Glutamatergic neuron (in vitro differentiated cells): ENCODE measurements around the gene DNAH14. TPM values are rescaled to one million over a fixed set of nuclear protein-coding genes. Genes with fewer than 3 reads are reported as not detected.

Experiments used
- DNase-seq: peaks from one replicate; pipeline ENCODE4 v3.0.0; 2022
- H3K27ac Mint-ChIP-seq: one replicate; pipeline ENCODE4 v1.8.0; 2020; ENCODE audit warnings: mild to moderate bottlenecking, mixed read lengths, inconsistent platforms; ENCODE audit not compliant: unreplicated experiment
- H3K27me3 Mint-ChIP-seq: one replicate; pipeline ENCODE4 v1.8.0; 2020; ENCODE audit warnings: mild to moderate bottlenecking, moderate library complexity, mixed read lengths, inconsistent platforms; ENCODE audit not compliant: unreplicated experiment
- H3K36me3 Mint-ChIP-seq: one replicate; pipeline ENCODE4 v1.8.0; 2020; ENCODE audit warnings: mild to moderate bottlenecking, mixed read lengths, inconsistent platforms; ENCODE audit not compliant: unreplicated experiment
- H3K4me1 Mint-ChIP-seq: one replicate; pipeline ENCODE4 v1.8.0; 2020; ENCODE audit warnings: mild to moderate bottlenecking, low read depth, mixed read lengths, inconsistent platforms; ENCODE audit not compliant: unreplicated experiment
- H3K4me3 Mint-ChIP-seq: one replicate; pipeline ENCODE4 v1.8.0; 2020; ENCODE audit warnings: mild to moderate bottlenecking, mixed read lengths, inconsistent platforms; ENCODE audit not compliant: unreplicated experiment
- H3K9me3 Mint-ChIP-seq: one replicate; pipeline ENCODE4 v1.8.0; 2020; ENCODE audit warnings: mild to moderate bottlenecking, moderate library complexity, mixed read lengths, inconsistent platforms; ENCODE audit not compliant: unreplicated experiment
- CTCF ChIP-seq: fragments of 200-600 bp; sonication (generic); IDR thresholded peaks from one replicate; pipeline ENCODE4 v1.5.0; 2021; ENCODE audit not compliant: partially characterized antibody, unreplicated experiment
- total RNA-seq: library from RNA; stranded (reverse); fragmentation: NEBNext Ultra II Directional; extraction: Animal tissue kit (Norgen Biotek cat#: 25700); gene quantifications from one replicate; pipeline ENCODE4 v1.2.1, GENCODE V29; 2021; ENCODE audit not compliant: unreplicated experiment

DNAH14 gene
- total RNA-seq, 1 donor from 2014 or later: 36.6 TPM

- no peak for TF ChIP-seq CTCF
- Mint-ChIP-seq H3K9me3 (no peaks in the 10 kb centered on the region), H3K4me1 (no peaks in the 10 kb centered on the region), H3K36me3 (peaks cover 23% of the 10 kb centered on the region), H3K27ac (no peak overlapping the region), H3K27me3 (no peaks in the 10 kb centered on the region), H3K4me3 (no peak overlapping the region)
- DNase-seq: no peak
Measured at GRCh38 chr1:225063722-225064121, 134.2 kb downstream of the DNAH14 start.

GRCh38 chr1:225070972-225071371, 141.5 kb downstream of the DNAH14 start:
- H3K27ac Mint-ChIP-seq: no peak overlapping the region
- no peaks in the 10 kb centered on the region for H3K4me1 Mint-ChIP-seq
- no peak for DNase-seq
- no peak for TF ChIP-seq CTCF
- no peak overlapping the region for H3K4me3 Mint-ChIP-seq
- H3K36me3 Mint-ChIP-seq: peaks cover 29% of the 10 kb centered on the region
- H3K9me3 Mint-ChIP-seq: peaks cover 5% of the 10 kb centered on the region
- peaks cover 5% of the 10 kb centered on the region for H3K27me3 Mint-ChIP-seq

GRCh38 chr1:225097175-225097574, 167.7 kb downstream of the DNAH14 start:
- Mint-ChIP-seq H3K27me3 (no peaks in the 10 kb centered on the region), H3K27ac (no peak overlapping the region), H3K4me3 (no peak overlapping the region), H3K36me3 (peaks cover 5% of the 10 kb centered on the region), H3K9me3 (no peaks in the 10 kb centered on the region), H3K4me1 (no peaks in the 10 kb centered on the region)
- TF ChIP-seq CTCF: no peak
- no peak for DNase-seq

- H3K36me3 Mint-ChIP-seq: peaks cover 13% of the 10 kb centered on the region
- no peak overlapping the region for H3K4me3 Mint-ChIP-seq
- H3K27ac Mint-ChIP-seq: no peak overlapping the region
- no peaks in the 10 kb centered on the region for H3K4me1 Mint-ChIP-seq
- peaks cover 3% of the 10 kb centered on the region for H3K9me3 Mint-ChIP-seq
- peaks cover 3% of the 10 kb centered on the region for H3K27me3 Mint-ChIP-seq
- no peak for DNase-seq
- TF ChIP-seq CTCF: no peak
Measured at GRCh38 chr1:225111000-225111399, 181.5 kb downstream of the DNAH14 start.

GRCh38 chr1:225113265-225113664, 183.8 kb downstream of the DNAH14 start:
- Mint-ChIP-seq H3K36me3 (no peaks in the 10 kb centered on the region), H3K27me3 (no peaks in the 10 kb centered on the region), H3K4me3 (no peak overlapping the region), H3K9me3 (no peaks in the 10 kb centered on the region), H3K4me1 (no peaks in the 10 kb centered on the region), H3K27ac (no peak overlapping the region)
- TF ChIP-seq CTCF: no peak
- DNase-seq: no peak
